Fibroblast of gingiva (primary cell): ENCODE results near the gene LSM3.
"Not testable (repeated sequence)": the region's sequence is repeated elsewhere in the genome, so short reads cannot be mapped to it uniquely, and the experiment has no call there.

Source experiments
- DNase-seq: peaks from one replicate; pipeline ENCODE4 v3.0.0-alpha.2; 2011; ENCODE audit warnings: low read depth

LSM3 gene

DNA sequence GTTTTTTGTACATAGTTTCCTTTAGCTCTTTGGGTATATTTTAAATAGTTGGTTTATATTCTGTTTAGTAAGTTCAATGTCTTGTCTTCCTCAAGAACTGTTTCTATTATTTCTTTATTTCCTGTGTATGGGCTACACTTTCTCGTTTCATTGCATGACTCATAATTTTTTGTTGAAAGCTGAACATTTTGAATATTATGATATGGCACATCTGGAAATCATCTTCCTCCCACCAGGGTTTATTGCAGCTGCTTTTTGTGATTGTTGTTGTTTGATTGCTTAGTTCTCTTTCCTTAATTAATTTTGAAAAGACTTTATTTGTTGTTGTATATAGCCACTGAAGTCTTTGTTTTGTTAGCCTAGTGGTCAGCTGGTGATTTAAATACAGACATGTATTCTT is 43.8 kb downstream of the LSM3 start:
- DNase-seq: peak; percentile 45

DNA sequence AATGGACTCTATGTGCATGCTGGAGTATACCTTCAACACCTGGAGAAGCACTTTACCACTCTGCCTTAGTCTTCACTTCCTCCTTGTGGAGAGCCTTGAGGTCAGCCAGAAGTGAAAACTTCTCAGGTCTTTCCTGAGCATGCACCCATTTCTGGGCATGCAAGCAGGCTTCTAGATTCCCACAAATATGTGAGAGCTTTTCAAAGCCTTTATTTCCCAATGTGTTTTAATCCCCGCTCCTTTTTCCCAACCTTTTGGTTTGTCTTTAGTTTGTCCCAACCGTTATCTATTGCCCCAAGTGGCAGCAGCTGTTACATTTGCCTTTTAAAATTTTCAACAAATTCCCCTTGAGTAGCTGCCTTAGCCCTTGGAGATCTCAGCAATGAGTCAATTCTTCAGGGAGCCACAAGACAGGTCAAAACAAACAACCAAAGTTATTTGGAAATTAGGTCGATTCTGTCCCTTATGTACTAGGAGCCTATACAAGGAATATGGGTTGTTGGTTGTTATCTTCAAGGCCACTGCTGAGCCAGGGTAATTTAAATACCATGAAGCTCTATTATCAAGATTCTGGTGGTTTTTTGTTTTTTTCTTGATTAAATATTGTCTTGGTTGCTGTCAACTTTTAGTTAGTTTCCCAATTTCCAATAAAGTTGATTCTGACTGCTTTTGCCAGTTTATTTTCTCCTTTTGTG is 44.4 kb downstream of the LSM3 start:
- peak; percentile 68 for DNase-seq

DNA sequence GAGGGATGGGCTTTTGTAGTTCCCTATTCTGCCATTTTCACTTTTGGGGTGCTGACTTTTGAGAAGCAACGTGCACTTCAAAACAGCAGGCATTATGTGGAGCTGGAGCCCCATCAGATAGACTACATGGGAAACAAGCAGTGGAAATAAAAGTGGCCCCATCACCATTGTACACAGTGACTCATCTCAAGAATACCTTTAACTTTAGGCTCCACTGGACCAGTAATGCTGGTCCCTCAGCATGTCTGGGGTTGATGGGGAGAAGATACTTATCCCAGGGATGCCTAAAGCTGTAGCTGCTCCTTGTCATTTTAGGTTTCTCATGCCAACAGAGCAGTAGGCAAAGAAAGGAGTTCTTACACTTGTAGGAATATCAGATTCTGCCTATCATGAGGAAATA is 45.0 kb downstream of the LSM3 start:
- no peak for DNase-seq

DNA sequence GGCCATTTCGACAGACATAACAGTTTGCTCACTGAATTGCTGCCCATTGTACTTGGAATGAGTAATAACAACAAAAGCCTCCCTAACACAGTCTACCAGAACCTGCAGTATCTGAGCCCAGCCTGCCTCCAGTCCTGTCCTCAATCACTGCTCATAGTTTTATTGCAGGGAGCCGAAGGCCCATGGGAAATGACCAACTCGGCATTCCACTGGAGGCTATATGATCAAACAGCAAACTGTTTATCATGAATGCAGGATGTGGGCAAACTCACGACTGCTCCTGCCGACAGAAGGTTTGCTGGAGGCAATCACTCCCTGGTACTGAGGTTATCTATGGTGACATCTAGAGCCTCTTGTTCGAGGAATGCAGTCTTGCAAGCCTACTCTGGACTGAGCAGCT is 46.3 kb downstream of the LSM3 start:
- no peak for DNase-seq

DNA sequence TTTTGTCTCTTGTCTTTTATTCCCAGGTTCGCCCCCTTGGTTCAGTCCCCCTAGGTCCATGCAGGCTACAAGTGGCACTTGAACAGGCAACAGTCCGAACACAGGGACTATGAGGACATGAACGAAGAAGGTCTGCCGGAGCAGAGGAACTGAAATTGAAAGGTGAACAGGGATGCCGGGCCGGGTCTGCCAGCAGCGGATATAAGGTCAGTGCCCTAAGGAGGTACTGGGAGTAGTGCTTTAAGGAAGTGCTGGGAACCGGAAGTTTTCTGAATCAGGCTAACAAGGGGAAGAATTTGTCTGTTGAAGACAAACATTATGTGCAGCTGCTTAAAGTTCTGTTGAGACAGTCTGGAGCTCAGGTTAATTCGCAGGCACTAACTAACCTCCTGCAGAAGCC is 46.8 kb downstream of the LSM3 start:
- no peak for DNase-seq

DNA sequence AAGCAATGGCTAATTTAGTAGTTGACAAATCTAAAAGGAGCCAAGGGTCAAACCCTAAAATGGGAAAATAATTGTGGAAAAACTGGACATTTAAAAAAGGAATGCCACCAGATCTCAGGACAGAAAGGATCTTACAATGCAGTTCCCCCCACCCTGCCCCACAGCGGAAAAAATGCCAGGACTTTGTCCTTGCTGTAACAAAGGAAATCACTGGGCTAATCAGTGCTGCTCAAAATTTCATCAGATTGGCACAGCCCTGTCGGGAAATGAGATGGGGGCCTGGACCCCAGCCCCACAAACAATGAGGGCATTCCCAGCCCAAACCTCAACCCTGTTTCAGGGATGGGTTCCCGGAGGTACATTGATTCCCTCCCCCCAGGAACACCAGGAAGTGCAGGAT is 47.7 kb downstream of the LSM3 start:
- DNase-seq: not testable (repeated sequence)

DNA sequence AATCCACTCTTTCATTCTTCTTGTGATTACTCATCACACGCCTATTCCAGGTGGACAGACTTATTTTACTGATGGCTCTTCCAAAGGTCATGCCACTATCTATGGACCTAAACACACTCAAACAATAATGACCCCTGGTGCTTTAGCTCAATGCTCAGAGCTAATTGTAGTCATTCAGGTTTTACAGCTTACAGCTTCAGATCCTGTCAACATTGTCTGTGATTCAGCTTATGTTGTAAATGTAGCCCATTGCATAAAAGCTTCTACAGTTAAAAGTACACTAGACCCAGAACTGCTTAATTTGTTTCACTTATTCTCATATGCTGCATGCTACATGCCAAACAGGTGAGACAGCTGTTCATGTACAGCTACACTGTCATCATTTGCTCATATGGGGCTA is 49.2 kb downstream of the LSM3 start:
- DNase-seq: no peak

DNA sequence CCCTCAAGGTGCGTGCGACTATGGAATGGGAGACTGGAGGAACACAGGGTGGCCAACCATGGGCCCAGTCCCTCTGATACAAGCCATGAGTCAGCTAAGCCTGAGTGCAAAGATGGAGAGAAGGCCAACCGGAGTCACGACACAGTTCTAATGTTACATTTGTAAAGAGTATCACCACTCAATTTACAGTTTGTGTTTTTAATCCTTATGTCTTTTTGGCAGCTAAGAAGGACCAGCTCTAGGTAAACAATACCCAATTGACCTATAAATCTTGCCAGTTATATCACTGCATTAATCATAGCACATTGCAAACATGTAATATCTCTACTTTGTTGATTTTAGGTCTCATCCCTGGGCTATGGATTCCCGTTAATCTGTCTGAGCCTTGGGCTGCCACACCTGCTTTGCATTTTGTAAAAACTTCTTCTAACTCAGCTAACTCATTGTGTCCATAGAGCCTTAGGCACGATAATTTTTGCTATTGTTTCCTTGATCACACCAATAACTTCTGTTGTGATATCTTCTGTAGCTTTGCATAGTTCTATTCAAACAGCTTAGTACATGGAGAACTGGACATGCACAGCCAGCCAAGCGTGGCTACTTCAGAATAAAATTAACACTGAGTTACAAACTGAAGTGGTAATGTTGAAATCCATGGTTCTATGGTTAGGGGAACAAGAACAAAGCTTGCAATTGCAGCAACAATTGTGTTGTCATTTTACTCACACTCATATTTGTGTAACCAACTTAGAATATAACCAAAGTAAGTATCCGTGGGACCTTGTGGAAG is 50.3 kb downstream of the LSM3 start:
- no peak for DNase-seq

DNA sequence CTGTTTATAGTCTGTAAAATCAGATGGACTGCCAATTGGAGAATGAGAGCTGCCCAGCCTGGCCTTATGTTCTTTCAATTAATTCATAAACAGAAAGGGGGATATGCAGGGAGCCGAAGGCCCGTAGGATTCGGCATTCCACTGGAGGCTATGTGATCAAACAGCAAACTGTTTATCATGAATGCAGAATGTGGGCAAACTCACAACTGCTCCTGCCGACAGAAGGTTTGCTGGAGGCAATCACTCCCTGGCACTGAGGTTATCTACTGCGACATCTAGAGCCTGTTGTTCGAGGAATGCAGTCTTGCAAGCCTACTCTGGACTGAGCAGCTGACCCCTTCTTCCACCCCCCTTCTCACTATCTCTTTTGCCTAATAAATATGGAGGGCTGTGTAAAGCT is 51.1 kb downstream of the LSM3 start:
- DNase-seq: not testable (repeated sequence)

DNA sequence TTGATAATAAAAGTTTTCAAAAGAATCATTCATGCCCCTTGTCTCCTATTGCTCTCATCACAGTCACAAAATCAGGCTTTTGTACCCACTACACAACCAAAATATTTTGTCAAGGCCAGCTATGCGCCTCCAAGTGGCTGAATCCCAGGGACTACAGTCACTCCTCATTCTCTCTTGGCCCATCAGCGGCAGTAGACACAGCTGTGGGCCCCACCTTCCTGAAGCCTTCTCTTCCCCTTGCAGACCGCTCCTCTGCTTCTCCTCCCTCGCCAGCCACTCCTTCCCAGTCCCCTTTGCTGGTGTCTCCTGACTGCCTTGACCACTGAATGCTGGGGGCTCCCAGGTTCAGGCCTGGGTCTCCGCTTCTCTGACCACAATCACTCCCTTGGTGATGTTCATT is 52.1 kb downstream of the LSM3 start:
- DNase-seq: no peak

DNA sequence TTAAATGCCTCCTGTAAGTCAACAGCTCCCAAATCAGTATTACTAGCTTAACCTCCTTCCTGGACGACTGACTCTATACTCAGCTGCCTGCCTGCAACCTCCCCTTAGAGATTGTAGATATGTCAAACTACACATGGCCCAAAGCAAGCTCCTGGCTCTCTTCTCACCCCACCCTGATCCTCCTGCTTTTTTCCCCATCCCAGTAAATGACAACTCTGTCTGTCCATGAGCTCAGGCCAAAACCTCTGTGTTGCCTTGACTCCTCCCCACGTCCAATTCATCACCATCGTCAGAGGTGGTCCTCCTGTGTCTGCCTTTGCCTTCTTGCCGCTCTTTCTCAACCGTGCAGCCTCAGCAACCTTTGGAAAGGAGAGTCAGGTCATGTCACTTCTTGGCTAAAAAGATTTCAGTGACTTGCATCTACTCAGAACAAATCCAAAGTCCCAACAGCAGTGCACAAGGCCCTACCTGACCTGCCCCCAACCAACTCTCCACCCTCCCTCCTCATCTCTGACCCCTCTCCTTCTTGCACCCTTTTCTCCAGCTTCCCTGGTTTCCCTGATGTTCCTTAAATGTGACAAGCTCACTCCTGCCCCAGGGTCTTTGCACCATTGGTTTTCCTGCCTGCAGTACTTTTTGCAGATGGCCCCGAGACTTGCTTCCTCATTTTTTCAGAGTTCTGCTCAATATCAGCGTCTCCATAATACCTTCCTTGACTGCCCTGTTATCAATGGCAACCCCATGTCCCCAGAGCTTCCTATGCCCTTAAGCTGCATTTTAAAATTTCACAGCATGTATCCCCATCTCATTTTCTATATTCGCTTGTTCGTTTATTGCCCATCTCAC is 52.8 kb downstream of the LSM3 start:
- no peak for DNase-seq

DNA sequence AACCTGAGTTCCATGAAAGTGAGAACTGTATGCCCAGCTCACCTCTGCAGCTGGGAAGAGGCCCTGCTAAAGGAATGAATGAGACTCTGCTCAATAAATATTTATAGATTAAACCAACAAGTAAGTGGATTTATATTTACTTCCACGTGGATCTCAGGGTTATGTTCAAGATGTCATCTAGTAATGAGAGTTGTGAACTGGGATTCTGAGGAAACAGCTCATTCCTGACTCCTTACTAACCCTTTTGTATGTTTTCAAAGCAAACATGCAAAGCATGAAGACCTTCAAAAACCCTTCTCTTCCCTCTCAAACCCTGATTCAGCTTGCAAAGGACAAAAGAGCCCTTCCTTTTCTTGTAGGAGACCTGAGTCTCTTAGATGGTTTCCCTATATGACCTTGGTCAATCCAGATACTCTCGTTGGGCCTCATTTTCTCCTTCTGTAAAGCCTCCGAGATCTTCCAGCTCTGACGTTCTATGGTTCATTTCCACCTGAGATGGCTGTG is 53.4 kb downstream of the LSM3 start:
- DNase-seq: no peak

DNA sequence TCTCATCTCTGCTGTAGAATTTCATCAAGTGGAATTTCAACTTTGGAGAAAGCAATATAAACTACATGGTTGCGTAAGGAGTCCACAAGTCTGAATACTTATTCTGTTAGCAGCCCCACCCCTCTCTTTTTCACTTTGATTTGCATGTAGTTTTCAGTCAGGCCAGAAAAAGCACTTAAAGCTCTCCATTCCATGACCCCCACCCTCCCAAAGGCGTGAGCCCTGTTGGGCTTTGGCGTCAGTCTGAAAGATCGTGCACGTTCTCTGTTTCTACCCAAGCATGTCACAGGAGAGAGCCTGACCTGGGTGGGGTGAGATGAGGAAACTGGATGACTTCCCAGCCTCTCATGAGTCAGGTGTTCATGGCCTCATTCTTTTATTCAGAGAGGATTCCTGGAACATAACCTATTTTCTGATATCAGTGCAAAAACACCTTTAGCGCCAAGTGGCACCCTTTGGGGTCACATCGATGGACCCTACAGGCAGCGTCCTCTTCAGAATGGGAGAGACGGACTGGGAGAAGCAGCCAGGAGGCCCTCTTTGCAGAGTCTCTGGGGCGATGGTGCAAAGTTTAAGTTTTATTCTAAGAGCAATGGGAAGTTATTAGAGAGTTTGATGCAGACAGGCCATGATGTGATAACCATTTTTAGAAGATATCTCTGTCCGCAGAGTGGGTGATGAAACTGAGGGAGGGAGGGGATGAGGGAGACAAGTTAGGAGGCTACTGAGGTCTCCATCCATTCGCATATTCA is 55.8 kb downstream of the LSM3 start:
- DNase-seq: no peak

DNA sequence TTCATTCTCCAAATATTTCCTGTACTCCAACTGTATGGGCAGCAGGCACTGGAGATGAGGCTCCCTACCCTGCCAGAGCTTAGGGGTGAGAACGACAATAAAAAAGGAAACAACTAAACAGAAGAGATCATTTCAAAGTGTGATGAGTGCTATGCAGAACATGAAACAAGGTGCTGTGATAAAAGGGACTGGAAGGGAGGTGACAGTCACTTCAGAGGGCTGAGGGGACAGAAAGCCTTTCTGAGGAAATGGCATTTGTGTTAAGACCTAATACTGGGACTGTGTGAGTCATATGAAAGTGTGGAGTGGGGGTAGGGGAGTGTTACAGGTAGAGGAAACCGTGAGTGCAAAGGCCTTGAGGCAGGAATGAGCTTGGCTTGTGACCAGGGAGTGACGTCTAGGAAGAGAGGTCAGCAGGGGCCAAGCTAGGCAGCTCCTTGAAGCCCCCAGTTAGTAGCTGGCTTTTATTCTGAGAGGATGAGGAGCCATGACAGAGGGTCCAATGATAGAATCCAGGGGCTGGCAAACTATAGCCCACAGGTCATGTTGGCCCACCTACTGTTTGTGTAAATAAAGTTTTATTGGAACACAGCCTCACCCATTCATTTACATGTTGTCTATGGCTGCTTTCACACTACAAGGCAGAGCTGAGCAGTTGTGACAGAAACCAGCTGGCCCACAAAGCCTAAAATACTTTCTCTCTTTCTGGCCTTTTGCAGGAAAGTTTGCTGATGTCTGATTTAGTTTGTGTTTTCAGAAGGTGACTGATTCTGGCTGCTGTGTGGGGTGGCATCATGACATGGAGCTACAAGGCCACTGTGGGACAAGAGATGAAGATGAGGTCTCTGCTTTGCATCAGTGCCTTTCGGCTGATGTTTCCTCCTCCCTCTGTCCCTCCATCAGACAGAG is 56.6 kb downstream of the LSM3 start:
- DNase-seq: no peak

DNA sequence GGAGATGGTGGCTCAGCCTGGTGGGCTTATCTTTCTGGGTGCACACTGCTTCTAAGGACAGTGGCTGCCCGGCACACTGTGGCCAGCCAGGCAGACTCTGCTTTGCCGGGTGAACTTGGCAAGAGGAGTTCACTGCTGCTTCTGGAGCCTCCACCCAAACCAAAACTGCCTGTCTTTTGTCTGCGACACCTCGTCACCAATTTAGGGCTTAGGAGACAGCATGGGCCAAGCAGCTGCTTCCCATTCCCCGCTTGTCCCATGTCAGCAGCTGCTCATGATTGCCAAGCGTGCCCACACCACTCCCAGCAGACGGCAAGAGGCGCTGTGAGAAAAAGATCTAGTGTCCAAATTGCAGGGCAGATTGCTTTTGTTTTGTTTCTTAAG is 57.3 kb downstream of the LSM3 start:
- peak; percentile 21 for DNase-seq

DNA sequence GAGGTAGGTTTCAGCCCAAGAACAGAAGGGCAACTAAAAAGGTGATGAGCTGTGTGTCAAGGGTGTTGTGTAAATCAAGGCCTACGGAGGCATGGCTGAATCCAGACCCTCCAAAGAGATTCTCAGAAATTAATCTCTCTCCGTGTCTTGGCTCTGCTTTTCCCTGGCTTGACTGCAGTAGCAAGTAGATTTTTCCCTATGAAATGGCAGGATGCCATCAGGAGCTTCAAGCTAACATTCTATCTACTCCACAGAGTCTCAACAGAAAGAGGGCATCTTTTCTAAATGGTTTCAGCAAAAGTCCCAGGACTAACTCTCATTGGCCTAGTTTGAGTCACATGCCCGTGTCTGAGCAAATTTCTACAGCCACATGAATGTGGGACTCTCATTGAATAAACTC is 58.3 kb downstream of the LSM3 start:
- DNase-seq: no peak

DNA sequence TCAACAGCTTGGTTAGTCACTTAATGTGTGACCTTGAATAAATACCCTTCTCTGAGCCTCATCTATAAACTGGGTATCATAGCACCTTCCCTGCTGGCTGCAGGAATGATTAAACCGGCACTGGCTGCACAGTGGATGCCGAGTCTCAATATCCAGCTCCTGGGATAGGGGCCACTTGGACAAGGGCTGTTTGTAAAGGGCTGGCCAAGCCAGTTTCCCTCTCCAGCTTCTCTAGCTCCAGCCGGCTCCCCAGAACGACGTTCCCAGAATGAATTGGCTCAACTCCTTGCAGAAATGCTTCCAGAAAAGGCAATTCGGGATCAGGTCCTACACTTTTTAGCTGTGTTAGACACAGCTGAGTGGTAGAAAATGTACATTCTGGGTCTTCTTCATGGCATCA is 58.8 kb downstream of the LSM3 start:
- DNase-seq: no peak

DNA sequence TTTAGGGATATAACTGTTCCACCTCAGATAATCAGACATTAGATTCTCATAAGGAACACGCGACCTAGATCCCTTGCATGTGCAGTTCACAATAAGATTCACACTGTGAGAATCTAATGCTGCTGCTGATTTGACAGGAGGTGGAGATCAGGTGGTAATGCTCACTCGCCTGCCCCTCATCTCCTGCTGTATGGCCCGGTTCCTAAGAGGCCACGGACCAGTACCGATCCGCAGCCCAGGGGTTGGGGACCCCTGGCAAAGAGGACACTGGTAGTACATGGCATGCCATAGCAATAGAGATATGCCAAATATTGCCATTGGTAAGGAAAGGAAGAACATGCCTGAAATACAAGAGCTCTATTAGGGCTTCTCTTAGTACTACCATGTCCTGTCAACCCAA is 59.7 kb downstream of the LSM3 start:
- no peak for DNase-seq

DNA sequence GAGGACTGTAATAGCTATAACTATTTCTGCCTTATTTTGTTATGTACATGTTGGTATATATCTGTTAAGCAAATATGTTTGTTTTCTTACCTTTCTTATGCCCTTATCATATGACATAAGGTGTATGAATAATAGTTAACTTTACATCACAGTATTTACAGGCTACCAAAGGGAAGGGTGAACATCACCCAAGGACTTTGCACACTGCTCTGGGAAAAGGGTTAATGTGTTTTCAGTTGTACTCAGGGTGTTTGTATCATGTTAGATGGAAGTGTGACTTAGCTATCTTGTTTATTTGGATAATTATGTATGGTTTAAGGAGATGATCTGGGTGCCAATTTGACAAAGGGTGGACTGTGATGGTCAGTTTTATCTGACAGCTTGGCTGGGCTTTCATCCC is 60.3 kb downstream of the LSM3 start:
- DNase-seq: no peak

DNA sequence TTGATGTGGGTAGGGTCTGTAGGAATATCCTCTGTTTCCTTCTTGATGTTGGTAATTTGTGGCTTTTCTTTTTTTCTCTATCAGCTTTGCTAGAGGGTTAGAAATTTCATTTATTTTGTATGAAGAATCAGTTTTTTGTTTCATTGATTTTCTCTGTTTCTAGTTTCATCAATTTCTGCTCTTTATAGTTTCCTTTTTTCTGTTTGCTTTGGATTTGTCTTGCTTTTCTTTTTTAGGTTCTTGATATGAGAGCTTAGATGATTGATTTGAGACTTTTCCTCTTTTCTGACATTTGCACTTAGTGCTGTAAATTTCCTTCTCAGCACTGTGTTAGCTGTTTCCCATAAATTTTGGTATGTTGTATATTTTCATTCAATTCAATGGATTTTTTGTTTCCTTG is 61.3 kb downstream of the LSM3 start:
- no peak for DNase-seq

DNA sequence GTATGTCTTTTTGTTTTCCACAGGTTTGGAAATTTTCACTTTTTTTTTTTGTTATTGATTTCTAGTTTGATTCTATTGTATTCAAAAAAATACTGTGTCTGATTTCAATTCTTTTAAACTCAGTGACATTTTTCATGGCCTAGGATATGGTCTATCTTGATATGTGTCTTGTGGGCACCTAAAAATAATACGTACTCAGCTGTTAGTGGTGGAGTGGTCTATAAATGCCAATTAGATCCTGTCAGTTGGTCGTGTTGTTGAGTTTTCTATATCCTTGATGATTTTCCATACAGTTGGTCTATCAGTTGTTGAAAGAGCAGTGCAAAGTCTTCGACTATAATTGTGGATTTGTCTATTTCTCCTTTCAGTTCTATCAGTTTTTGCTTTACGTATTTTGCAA is 61.7 kb downstream of the LSM3 start:
- DNase-seq: no peak
